Measurements from ENCODE around the gene TRPM3.

The TRPM3 gene

GRCh38 chr9:71073494-71073893, 47.9 kb downstream of the TRPM3 start:
- Histone ChIP-seq H3K4me1 (no peaks in the 10 kb centered on the region), H3K4me2 (ENCODE audit: low read length) (no peak overlapping the region), H2AFZ (no peak overlapping the region), H3K36me3 (ENCODE audit: control insufficient read depth, insufficient read depth, low read length) (no peaks in the 10 kb centered on the region), H3K9ac (no peak overlapping the region), H3K4me3 (ENCODE audit: low read depth, low read length) (no peak overlapping the region), H3K9me3 (ENCODE audit: control insufficient read depth, low read length) (no peaks in the 10 kb centered on the region), H3K27ac (no peak overlapping the region), H3K27me3 (ENCODE audit: control insufficient read depth, insufficient read depth, low read length) (no peaks in the 10 kb centered on the region), H3K79me2 (no peaks in the 10 kb centered on the region)
- TF ChIP-seq CTCF (IDR thresholded peaks at IDR 0.05): no peak

GRCh38 chr9:71072587-71072986, 48.8 kb downstream of the TRPM3 start:
- Histone ChIP-seq H2AFZ (no peak overlapping the region), H3K9me3 (ENCODE audit: control insufficient read depth, low read length) (no peaks in the 10 kb centered on the region), H3K4me2 (ENCODE audit: low read length) (no peak overlapping the region), H3K79me2 (no peaks in the 10 kb centered on the region), H3K9ac (no peak overlapping the region), H3K4me3 (ENCODE audit: low read depth, low read length) (no peak overlapping the region), H3K4me1 (no peaks in the 10 kb centered on the region), H3K27ac (no peak overlapping the region), H3K36me3 (ENCODE audit: control insufficient read depth, insufficient read depth, low read length) (no peaks in the 10 kb centered on the region), H3K27me3 (ENCODE audit: control insufficient read depth, insufficient read depth, low read length) (no peaks in the 10 kb centered on the region)
- TF ChIP-seq CTCF (IDR thresholded peaks at IDR 0.05): no peak

GRCh38 chr9:71071633-71072032, 49.8 kb downstream of the TRPM3 start:
- no peaks in the 10 kb centered on the region for H3K36me3 ChIP-seq (ENCODE audit: control insufficient read depth, insufficient read depth, low read length)
- H3K9me3 ChIP-seq (ENCODE audit: control insufficient read depth, low read length): no peaks in the 10 kb centered on the region
- no peak overlapping the region for H3K4me3 ChIP-seq (ENCODE audit: low read depth, low read length)
- no peak overlapping the region for H3K9ac ChIP-seq
- no peaks in the 10 kb centered on the region for H3K79me2 ChIP-seq
- no peaks in the 10 kb centered on the region for H3K27me3 ChIP-seq (ENCODE audit: control insufficient read depth, insufficient read depth, low read length)
- no peak overlapping the region for H3K4me2 ChIP-seq (ENCODE audit: low read length)
- H3K27ac ChIP-seq: no peak overlapping the region
- no peak for TF ChIP-seq CTCF (IDR thresholded peaks at IDR 0.05)
- no peak overlapping the region for H2AFZ ChIP-seq
- no peaks in the 10 kb centered on the region for H3K4me1 ChIP-seq

- Histone ChIP-seq H3K4me1 (no peaks in the 10 kb centered on the region), H2AFZ (no peak overlapping the region), H3K27me3 (ENCODE audit: control insufficient read depth, insufficient read depth, low read length) (no peaks in the 10 kb centered on the region), H3K9ac (no peak overlapping the region), H3K9me3 (ENCODE audit: control insufficient read depth, low read length) (no peaks in the 10 kb centered on the region), H3K36me3 (ENCODE audit: control insufficient read depth, insufficient read depth, low read length) (no peaks in the 10 kb centered on the region), H3K79me2 (no peaks in the 10 kb centered on the region), H3K4me2 (ENCODE audit: low read length) (no peak overlapping the region), H3K27ac (no peak overlapping the region), H3K4me3 (ENCODE audit: low read depth, low read length) (no peak overlapping the region)
- no peak for TF ChIP-seq CTCF (IDR thresholded peaks at IDR 0.05)
Measured at GRCh38 chr9:71058660-71059059, 62.8 kb downstream of the TRPM3 start.

GRCh38 chr9:71052287-71052686, 69.1 kb downstream of the TRPM3 start:
- no peaks in the 10 kb centered on the region for H3K9me3 ChIP-seq (ENCODE audit: control insufficient read depth, low read length)
- peaks cover 4% of the 10 kb centered on the region for H3K27me3 ChIP-seq (ENCODE audit: control insufficient read depth, insufficient read depth, low read length)
- H3K36me3 ChIP-seq (ENCODE audit: control insufficient read depth, insufficient read depth, low read length): no peaks in the 10 kb centered on the region
- H2AFZ ChIP-seq: no peak overlapping the region
- H3K79me2 ChIP-seq: no peaks in the 10 kb centered on the region
- H3K9ac ChIP-seq: no peak overlapping the region
- no peak overlapping the region for H3K27ac ChIP-seq
- no peaks in the 10 kb centered on the region for H3K4me1 ChIP-seq
- H3K4me3 ChIP-seq (ENCODE audit: low read depth, low read length): no peak overlapping the region
- TF ChIP-seq CTCF (IDR thresholded peaks at IDR 0.05): no peak
- H3K4me2 ChIP-seq (ENCODE audit: low read length): no peak overlapping the region
